Measurements from ENCODE around the gene PCA3.

Gene PCA3

GRCh38 chr9:76772686-76773445 is 8.6 kb downstream of the PCA3 start:
- no peak overlapping the region for H3K4me3 ChIP-seq (ENCODE audit: low read depth, low read length)
- DNase-seq (ENCODE audit: low read depth): no peak
- TF ChIP-seq CTCF (IDR thresholded peaks at IDR 0.05; ENCODE audit: control insufficient read depth, extremely low read depth, insufficient read depth): no peak

GRCh38 chr9:76784881-76785280 is 20.6 kb downstream of the PCA3 start:
- no peak overlapping the region for H3K4me3 ChIP-seq (ENCODE audit: low read depth, low read length)
- TF ChIP-seq CTCF (IDR thresholded peaks at IDR 0.05; ENCODE audit: control insufficient read depth, extremely low read depth, insufficient read depth): no peak

GRCh38 chr9:76785501-76785900 is 21.3 kb downstream of the PCA3 start:
- TF ChIP-seq CTCF (IDR thresholded peaks at IDR 0.05; ENCODE audit: control insufficient read depth, extremely low read depth, insufficient read depth): no peak
- no peak for DNase-seq (ENCODE audit: low read depth)
- H3K4me3 ChIP-seq (ENCODE audit: low read depth, low read length): no peak overlapping the region

More at GRCh38 chr9:76784881-76785280, 20.6 kb downstream of the PCA3 start:
- no peak for DNase-seq (ENCODE audit: low read depth)

GRCh38 chr9:76787677-76788076 is 23.4 kb downstream of the PCA3 start:
- no peak for TF ChIP-seq CTCF (IDR thresholded peaks at IDR 0.05; ENCODE audit: control insufficient read depth, extremely low read depth, insufficient read depth)
- no peak for DNase-seq (ENCODE audit: low read depth)
- no peak overlapping the region for H3K4me3 ChIP-seq (ENCODE audit: low read depth, low read length)

GRCh38 chr9:76789840-76790239 is 25.6 kb downstream of the PCA3 start:
- no peak overlapping the region for H3K4me3 ChIP-seq (ENCODE audit: low read depth, low read length)
- no peak for TF ChIP-seq CTCF (IDR thresholded peaks at IDR 0.05; ENCODE audit: control insufficient read depth, extremely low read depth, insufficient read depth)
- no peak for DNase-seq (ENCODE audit: low read depth)

GRCh38 chr9:76793784-76794431 is 29.7 kb downstream of the PCA3 start:
- peak; percentile 73 for DNase-seq (ENCODE audit: low read depth)
- no peak overlapping the region for H3K4me3 ChIP-seq (ENCODE audit: low read depth, low read length)
- TF ChIP-seq CTCF (IDR thresholded peaks at IDR 0.05; ENCODE audit: control insufficient read depth, extremely low read depth, insufficient read depth): no peak
